DMS53 treated with DMSO at 0.1 percent for 48 hours (cell line): ENCODE measurements around the gene TMEM8B.

ENCODE experiments used
- DNase-seq: peaks from one replicate; lab custom pipeline; 2025; ENCODE audit not compliant: unreplicated experiment; lab: John Stamatoyannopoulos, UW

Gene TMEM8B

DNA sequence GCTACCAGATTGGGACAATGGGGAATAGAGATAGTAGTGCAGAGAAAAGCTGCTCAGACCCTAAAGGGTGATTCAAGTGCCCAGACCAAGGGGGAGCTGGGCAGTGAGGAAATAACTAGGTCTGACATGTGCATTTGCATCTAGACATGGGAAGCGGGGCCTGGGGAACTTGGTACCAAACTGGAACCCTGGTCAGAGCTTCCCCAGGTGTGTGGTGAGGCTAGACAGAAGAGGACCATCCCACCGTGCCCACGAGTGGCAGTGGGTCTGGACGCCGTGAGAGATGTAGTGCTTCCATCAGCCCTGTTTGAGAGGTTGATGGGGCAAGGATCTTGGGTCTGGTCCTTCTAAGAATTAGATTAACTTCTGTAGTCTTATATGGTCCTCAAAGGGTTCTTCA, 7.6 kb downstream of the TMEM8B start:
- DNase-seq = no peak

DNA sequence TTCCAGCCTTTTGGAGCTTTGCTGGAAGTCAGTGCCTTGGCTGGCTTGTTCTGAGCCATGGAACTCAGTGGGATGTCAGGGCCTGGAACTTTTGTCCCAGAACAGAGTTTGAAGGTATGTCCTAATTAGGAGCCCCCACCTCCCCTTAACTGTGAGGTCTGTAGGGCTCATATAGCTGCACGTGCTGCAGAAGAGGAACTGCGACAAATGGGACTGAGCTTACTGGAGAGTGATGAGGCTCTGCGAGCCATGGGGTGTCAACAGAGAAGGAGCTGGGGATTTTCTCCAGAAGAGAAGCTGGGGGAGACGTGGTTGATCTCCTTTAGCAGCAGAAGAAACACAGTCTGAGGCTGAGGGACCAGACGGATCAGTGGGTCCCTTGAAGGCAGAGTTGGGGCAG, 10.9 kb downstream of the TMEM8B start:
- DNase-seq = no peak

DNA sequence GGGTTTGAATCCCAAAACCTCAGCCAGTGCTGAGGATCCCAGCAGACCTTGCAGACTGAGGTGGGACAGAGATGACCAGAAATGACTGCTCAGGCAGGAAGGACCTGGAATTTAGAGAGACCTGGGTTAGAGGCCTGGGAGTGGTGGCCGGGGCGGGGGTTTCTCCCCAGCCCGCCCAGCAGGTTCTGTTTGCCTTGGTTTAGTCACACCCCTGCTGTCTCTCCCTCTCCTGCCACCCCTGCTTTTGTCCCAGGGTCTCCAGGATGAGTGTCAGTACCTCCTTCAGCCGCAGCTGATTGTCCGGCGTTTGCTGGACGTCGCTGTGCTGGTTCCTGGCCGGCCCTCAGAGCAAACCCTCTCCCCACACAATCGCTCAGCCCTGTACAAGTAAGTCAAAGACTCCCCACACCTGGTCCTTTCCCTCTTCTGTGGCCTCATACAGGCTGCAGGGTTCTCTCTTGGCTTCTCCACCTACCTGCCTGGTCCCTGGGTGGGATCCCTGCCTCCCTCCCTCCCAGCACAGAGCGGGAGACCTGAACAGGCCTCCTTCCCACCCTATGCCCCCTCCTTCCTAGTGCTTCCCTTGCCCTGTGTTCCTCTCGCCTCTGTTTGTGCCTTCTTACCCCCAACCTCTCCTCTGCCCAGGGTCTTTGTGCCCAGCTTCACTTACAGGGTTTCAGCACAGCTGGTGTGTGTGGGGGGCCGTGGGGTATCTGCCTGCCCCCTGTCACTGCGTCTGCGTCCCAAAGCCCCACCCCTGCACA, 12.0 kb downstream of the TMEM8B start:
- no peak for DNase-seq

DNA sequence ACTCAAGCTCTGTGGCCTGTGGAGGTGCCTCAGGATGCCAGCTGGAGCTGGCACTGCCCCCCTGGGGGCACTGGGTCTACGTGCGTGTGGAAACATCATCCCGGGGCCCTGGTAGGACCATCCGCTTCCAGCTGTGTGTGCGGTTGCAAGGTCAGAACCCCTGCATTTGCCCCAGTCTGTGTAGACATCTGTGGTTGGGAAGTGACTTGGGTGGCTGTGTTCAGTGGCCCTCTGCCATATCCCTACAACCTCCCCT, 12.5 kb downstream of the TMEM8B start:
- DNase-seq = no peak

DNA sequence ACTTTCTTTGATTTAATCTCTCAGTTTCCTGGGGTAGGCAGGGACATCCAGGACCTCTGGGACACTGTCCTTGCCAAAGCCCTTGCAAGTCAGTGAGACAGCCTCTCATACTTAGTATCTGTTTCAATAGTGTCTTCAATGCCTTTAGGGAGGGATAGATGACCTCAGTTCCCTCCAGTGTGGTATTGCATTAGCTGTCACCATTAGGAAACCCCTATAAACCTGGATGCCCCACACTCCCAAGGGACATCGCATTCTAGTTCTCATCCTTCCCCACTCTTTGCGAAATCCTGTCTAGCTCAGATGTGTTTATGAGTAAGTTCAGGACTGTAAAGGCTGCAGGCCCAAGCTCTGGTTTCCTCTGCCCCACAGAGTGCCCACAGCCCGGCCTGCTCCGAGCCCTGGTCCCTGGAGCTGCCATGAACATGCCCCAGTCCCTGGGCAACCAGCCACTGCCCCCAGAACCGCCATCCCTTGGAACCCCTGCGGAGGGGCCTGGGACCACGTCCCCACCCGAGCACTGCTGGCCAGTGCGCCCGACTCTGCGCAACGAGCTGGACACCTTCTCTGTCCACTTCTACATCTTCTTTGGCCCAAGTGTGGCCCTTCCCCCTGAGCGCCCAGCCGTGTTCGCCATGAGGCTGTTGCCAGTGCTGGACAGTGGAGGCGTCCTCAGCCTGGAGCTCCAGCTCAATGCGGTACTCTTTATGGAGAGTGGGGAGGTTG, 13.2 kb downstream of the TMEM8B start:
- no peak for DNase-seq

DNA sequence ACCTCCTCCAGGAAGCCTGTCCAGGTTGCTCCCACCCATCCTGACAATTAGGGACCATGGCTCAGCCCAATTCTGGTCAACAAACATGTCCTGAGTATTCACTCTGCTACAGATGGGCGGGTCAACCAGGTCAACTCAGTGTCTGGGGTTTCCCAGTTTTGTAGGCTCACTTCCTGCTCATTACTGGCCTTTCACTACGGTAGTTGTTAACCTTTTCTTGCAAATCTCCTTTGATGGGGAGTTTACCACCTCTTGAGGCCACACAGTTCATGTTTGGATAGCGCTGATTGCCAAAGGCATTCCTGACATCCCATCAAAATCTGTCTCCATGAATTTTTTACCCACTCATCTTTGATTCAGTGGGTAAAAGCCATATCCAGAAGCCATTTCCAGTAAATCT, 13.8 kb downstream of the TMEM8B start:
- DNase-seq = no peak

DNA sequence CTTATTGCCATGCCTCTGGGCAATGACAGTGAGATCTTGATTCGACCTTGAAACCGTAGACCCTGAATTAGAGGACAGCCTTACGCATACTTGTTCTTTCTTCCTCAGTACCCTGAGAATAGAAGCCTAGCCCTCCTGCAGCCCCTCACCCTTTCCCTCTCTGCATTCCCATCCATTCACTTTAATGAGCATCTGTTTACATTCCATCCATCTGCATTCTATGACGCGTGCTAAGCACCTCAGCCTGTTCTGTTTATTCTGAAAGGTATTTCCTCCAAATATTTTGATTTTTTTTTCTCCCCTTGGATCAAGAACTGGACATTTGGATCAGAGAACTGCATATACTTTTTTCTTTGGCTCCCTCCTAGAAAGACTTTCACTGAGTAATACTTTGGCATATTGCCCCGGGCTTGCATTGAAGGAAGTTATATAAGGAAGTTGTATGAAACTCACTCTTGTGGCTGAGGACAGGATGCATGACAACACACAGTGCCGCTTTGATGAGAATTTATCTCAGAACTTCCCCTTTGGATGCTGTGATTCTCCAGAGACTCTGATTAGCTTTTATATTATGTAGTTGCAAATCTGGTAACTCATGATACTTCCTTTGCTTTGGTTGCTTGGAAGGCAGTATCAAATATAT, 15.7 kb downstream of the TMEM8B start:
- DNase-seq = no peak

DNA sequence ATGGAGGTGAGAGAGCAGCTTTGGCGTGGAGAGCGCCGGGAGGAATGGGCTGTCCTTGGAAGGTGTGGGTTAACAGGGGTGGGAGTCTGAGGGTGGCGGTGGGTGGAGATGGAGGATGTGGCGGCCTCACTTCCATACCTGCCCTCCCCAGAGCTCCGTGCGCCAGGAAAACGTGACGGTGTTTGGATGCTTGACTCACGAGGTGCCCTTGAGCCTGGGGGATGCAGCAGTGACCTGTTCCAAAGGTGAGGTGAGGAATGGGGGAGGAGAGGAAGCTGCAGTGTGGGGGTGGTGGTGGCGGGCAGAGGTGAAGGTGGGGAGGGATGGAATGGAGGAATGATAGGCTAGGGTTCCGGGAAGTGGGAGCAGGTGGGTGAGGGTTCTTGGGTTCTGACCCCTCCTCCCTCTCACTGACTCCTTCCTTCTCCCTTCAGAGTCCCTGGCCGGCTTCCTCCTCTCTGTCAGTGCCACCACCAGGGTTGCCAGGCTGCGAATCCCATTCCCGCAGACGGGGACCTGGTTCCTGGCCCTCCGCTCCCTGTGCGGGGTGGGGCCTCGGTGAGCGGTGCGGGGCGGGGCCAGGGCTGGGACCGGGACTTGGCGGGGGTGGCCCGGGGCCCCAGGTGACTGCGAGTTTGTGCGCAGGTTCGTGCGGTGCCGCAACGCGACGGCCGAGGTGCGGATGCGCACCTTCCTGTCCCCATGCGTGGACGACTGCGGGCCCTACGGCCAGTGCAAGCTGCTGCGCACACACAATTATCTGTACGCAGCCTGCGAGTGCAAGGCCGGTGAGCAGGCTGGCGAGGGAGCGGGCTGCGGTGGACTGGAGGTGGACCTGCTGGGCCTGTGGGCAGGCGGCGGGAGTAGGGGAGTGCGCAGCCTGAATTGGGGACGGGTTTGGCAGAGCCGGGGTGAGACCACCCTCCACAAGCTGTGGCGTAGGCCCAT, 17.1 kb downstream of the TMEM8B start:
- DNase-seq = no peak

DNA sequence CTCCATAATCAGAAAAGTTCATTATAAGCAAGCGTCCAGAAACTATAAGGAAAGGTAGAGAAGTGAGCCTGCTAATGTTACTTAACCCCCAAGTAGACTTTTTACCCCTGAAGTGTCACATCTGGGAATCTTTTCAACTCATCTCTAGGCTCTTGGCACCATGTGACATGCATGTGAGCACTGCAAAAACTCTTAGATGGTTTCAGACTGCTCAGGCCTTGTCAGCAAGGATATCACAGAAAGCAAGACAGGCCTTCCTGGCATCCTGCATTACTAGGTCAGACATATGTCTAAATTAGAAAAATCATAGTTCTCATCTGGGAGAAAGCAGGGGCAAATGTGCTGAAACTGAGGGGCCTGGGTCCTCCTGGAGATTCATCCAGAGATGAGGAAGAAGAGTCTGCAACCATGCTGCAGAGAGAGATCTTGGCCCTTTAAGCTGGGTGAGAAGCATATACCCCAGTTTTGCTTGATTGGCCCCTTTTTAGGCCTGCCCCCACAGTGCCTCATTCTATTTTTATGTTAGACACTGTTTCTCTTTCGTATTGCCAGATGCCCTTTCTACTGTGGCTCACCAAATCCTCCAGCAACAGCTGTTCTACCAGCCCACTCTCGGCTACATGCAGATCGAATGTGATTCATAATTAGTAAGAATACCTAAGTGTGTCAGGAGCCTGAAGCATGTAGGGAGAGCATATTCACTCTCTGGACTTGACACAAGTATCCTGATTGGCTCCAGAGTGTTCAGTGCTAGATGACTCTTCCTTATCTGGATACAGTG, 19.0 kb downstream of the TMEM8B start:
- no peak for DNase-seq

DNA sequence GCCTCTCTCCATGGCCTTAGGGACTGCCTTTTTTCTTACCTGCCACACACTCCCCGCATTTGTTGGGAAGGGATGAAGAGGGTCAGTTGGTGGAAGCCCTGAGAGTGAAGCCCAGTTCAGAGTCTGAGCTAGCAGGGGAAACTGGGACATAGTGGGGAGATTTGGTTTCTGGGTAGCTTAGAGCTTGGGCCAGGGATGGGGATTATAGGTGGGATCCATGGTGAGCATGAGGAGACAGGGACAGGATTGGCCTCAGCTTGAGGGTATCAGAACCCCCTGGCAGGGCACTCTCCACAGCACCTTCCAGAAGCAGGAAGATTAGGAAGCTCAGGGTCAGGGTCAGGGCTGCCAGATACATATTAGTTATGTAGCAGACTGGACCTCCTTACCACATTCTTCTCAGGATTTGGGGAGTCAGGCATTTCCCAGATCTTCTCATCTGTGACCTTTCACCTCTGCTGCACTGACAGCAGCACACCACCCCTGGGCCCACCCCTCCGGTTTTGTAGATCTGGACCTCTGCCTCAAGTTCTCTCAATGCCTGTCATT, 23.3 kb downstream of the TMEM8B start:
- no peak for DNase-seq

DNA sequence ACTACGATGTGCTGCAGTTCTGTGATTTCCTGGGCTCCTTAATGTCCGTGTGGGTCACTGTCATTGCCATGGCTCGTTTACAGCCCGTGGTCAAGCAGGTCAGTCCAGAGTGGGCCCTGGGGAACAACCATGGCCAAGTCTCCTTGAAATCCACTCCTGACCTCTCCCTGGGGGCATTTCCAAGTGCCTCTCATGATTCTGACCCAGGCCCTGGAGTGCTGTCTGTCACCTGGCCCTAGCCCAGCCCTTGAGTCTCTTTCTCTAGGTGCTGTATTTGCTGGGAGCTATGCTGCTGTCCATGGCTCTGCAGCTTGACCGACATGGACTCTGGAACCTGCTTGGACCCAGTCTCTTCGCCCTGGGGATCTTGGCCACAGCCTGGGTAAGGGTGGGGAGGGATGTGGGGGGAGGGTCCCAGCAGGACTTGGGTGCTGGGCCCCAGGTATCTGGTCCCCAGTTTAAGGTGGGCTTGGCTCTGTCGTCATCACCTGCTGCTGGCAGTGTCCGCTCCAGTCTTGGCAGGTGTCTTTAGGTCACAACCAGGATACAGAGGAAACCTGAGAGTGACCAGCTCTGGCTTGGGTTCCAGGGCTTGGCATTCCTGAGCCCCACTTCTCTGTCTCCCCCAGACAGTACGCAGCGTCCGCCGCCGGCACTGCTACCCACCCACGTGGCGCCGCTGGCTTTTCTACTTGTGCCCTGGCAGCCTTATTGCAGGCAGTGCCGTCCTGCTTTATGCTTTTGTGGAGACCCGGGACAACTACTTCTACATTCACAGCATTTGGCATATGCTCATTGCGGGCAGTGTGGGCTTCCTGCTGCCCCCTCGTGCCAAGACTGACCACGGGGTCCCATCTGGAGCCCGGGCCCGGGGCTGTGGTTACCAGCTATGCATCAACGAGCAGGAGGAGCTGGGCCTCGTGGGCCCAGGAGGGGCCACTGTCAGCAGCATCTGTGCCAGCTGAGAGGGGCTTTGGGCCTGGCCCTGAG, 24.1 kb downstream of the TMEM8B start:
- DNase-seq = no peak

DNA sequence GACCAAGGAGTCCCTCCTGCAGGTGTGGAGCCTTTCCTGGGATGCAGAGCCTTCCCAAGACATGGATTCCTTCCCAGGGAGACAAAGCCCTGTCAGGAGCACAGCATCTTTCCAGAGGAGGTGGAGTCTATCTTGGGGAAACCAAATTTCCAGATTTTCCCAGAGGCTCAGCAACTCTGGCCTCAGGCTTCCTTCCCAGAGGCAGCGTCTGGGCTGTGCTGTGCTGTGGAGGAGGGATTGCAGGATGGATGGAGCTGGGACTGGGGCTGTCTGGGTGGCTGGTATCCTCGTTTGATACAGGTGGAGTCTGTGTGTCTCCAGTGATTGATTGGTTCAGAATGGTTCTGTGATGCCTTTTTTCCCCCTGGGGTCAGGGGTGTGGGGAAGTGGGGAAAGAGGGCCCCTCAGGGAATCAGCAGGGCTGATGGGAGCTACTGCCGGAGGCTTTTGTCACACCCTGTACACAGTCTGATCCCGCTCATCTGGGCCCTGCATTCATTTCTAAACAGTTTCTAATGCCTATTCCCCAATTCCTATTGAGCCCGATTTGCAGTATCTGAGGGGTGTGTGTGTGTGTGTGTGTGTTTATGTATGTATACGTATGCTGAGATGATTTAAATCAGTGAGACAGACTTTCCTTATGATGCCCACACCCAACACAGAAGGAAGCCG, 25.2 kb downstream of the TMEM8B start:
- DNase-seq = no peak

DNA sequence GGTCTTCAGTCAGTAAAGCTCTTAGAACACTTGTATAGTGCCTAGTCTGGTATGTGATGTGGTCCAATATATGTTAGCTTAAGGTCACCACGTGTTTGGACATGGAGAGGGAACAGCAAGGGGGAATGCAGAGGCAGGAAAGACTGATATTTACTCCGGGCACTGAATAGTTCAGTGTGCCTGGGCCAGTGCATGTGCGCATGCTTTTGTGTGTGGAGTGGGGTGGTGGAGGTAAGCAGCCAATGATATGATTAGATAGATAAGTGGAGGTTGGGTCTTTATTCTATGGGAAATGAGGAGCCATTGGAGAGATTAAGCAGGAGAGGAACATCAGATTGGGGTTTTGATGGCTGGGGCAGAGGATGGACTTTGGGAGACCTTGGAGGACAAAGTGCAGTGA, 27.2 kb downstream of the TMEM8B start:
- DNase-seq = no peak

DNA sequence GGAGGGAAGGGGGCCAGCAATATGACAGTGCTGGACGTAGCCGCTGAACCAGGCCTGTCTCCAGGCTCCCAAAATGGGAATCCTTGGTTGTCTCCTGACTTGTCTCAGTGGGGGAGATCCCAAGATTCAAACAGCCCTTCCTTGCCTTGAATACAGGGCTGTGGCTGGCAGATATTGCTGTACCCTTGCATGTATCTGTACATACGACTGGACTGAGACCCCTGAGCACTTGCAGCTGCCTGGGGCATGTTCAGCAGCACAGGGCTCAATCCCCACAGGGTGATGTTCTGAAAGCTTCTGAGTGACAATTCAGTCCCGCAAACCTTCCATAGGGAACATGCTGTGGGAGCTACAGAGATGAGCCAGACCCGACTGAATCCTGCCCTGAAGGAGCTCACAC, 27.9 kb downstream of the TMEM8B start:
- no peak for DNase-seq

DNA sequence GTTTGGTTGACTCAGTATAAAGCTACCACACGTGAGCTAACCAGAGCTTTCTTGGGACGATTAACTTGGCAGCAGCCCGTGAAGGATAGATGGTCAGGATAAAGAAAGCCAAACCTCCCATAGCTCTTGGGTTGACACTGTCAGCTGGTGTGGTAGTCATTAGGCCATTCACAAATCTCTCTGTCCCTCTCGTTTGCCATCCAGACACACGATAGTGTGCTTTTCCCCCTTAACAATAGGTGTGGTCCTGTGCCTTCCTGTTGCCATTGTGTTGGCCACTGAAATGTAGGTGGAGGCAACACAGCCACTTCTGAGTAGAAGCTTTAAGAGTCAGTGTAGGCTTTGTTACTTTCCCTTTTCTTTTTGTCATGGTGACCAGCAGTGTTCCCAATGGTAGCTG, 29.4 kb downstream of the TMEM8B start:
- DNase-seq = no peak

DNA sequence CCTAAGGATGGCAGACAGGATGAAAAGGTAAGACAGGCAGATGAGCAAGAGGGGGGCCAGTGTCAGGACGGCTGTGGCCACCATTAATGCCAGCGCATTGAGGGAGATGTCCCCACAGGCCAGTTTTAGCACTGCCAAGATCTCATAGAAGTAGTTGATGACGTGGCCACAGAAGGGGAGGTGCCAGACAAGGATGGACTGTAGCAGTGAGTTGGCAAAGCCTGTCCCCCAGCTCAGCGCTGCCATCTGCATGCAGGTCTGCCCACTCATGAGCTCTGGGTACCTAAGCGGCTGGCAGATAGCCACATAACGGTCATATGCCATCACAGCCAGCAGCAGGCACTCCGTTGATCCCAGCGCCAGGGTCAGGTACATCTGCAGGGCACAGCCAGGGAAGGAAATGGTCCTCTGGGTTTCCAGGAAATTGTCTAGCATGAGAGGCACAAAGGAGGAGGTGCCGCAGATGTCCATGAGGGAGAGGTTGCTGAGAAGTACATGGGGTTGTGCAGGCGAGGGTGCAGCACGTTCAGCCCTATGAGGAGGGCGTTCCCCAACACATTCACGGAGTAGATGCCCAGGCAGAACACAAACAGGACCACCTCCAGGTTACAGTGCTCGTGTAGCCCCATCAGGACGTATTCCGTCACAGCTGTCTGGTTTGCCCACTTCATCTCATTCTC, 30.4 kb downstream of the TMEM8B start:
- no peak for DNase-seq

DNA sequence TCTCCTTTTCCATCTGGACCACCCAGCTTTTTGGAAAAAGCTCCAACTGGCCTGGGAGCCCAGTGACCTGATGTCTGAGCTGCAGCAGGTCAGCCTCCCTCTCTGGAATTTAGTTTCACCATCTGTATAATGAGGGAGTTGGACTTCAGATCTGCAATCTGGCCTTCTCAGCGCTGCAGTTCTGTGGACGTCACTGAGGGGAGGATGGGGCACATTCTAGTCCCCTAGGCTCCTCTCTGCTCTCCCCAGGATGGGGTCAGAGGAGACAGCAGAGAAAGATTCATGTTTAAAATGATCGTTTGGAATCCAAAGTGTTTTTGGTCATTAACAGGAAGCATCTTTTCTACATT, 30.9 kb downstream of the TMEM8B start:
- DNase-seq = no peak
